Measurements from ENCODE around the gene BST1.
"Not testable (repeated sequence)": the region's sequence is repeated elsewhere in the genome, so short reads cannot be mapped to it uniquely, and the experiment has no call there.

Gene BST1

GRCh38 chr4:15753081-15753480 lies 50.2 kb downstream of the BST1 start:
- DNase-seq, result no peak

GRCh38 chr4:15753786-15754185 lies 50.9 kb downstream of the BST1 start:
- DNase-seq, result no peak

DNA sequence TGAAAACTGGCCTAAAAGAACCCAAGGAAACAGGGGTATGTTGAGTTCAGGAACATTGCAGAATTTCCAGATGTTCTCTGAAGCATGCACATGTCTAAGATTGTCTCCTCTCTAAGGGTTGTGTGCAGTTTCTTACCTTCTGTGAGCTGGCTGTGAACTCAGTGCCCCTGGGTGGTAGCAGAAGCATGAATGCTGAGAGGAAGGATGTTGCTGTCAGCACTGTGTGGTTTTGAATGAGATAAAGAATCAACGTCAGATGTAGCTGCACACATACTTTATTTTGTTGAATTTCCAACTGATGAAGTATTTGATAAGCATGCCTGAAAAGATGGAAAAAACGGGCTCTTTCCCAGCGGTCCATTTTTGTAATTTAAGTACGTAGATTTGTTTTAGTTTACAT lies 51.5 kb downstream of the BST1 start:
- peak; percentile 3 for DNase-seq

DNA sequence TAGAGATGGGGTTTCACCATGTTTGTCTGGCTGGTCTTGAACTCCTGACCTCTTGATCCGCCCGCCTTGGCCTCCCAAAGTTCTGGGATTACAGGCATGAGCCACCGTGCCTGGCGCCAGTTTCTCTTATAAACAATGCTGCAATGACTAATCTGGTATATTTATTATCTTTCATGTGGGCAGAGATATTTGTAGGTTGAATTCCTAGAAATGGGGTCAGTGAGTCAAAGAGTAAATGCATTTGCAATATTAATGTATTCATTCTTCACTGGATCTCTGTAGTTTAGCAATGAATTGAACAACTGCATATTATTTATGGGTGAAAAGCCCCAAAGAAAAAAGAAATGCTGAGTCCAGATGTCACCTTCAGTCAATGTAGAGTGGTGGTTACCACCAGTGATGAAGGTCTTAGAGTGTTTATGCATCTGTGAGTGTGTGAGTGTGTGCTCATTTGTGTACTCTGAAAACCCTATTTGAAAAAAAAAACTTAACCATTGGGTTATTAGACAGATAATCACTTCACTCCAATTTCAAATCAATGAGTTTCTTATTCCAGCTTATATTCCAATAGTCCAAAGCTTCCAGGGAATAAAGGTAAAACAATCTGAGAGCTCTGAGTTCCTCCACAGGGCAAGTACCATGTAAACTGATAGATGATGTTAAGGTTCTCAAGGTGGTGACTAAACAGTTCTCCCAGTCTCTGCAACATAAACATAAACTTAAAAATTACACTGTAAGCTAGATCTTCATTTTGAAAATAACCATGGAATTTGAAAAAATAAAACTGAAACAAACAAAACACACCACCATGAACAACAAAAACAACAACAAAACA lies 52.7 kb downstream of the BST1 start:
- no peak for DNase-seq

- DNase-seq, result peak; percentile 33
Measured at GRCh38 chr4:15756361-15756861, 53.5 kb downstream of the BST1 start.

DNA sequence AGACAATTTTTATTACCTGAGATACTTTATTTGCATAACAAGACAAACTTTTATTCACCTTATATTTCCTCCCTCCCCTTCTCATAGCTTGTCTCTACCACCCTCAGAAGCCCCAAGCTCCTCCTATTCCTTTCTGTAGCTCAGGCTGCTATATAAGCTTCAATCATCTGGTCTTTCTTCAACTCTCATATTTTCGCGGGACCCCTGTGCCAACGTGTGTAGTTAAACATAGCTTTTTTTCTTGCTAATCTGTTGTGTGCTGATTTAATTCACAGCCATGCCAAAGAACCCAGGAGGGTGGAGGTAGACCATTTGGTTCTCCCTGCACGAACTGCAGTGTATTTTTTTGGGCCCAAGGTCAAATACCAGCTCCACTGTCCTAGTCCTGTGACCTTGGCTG lies 54.2 kb downstream of the BST1 start:
- DNase-seq, result no peak

DNA sequence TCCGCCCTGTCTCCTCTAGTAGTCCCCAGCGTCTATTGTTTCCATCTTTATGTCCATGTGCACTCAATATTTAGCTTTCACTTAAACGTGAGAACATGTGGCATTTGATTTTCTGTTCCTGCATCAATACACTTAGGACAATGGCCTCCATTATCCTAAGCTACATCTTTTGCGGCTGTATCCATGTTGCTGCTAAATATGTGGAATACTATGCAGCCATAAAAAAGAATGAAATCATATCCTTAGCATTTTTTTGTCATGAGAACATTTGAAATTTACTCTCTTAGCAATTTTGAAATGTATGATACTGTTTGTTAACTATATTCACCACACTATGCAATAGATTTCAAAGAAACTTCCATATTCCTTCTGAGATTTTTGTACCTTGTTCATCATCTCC lies 55.4 kb downstream of the BST1 start:
- no peak for DNase-seq

GRCh38 chr4:15762460-15762859 lies 59.6 kb downstream of the BST1 start:
- not testable (repeated sequence) for DNase-seq

DNA sequence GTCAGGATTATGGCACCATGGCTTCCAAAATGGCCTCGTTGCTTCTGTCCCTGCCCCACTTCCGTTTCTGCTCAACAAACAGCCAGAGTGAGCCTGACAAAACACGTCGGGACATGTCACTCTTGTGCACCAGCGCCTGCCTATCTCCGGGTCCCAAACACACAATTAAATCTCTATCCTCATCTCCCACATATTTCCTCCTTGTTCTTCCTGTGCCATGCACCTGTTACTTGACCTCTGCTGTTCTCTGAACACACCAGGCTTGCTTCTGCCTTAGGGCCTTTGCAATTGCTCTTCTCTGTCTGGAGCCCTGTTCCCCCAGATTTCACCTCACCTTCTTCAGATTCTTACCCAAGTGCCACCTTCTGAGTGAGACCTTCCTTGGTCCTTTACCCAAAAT lies 62.5 kb downstream of the BST1 start:
- no peak for DNase-seq

- peak; percentile 0 for DNase-seq
Measured at GRCh38 chr4:15765910-15766697, 63.2 kb downstream of the BST1 start.

GRCh38 chr4:15766821-15767220 lies 64.0 kb downstream of the BST1 start:
- DNase-seq, result no peak

GRCh38 chr4:15769202-15769601 lies 66.3 kb downstream of the BST1 start:
- no peak for DNase-seq

- DNase-seq, result no peak
Measured at GRCh38 chr4:15771216-15772058, 68.6 kb downstream of the BST1 start.

DNA sequence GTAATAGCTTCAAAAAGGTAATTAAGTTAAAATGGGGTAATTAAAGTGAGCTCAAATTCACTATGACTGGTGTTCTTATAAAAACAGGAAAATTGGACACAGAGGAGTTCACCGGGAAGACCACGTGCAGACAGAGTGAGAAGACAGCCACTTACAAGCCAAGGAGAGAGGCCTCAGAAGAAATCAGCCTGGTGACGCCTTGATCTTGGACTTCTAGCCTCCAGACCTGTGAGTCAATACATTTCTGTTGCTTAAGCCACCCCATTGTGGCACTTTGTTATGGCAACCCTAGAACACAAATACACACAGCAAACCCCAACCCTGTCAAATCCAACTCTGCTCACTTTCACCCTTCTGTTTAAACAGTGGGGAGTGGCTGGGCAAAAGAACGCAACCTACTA lies 71.2 kb downstream of the BST1 start:
- DNase-seq, result no peak

GRCh38 chr4:15776871-15777648 lies 74.2 kb downstream of the BST1 start:
- no peak for DNase-seq

- no peak for DNase-seq
Measured at GRCh38 chr4:15777697-15778288, 74.9 kb downstream of the BST1 start.

GRCh38 chr4:15778289-15779241 lies 75.7 kb downstream of the BST1 start, which contains the start of gene CD38:
Gene CD38 (plus strand): TSS chr4:15778328. CDS start chr4:15778415, 87 bp downstream.
- no peak for DNase-seq

DNA sequence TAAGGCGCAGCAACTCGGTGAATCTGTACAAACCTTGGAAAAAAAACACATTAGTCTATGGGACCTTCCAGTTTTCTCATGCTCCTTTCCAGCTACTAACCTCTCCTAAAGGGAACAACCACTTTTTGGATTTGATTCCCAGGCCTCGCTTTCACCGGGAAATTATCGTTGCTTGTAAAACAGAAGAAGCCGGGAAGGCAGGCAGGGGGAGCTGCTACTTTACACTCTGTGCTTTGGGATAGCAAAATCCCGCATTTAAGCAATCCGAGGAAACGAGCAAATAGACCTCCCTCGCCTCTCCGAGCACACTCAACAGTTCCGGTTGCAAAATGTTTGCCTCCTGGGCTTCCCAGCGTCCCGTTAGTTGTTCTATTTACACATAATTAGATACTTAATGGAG lies 76.4 kb downstream of the BST1 start:
- no peak for DNase-seq

DNA sequence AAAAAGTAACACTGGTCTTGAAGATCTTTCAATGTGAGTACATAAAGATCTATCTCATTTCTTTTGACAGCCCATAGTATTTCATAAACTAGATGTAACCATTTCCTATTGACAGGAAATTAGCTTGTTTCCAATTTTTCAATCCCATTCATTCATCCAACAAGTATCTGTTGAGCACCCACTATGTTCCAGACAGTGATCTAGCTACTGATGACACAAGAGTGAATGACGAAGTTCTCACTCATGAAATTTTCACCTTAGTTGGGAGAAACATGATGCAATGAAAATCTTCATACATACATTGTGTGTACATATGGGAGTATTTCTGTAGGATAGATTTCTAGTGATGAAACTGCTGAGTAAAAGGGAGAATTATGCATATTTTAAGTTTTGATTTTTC lies 76.9 kb downstream of the BST1 start:
- DNase-seq, result no peak

- no peak for DNase-seq
Measured at GRCh38 chr4:15781427-15782095, 78.7 kb downstream of the BST1 start.
